H1 (cell line): ENCODE data around the gene EPHB1. TPM values are rescaled to one million over a fixed set of nuclear protein-coding genes. Genes with fewer than 3 reads are reported as not detected.

Source experiments
- CTCF ChIA-PET: fragments of 300-600 bp; sonication (Branson Sonifier 250); formaldehyde crosslinking; loops from one replicate; lab custom pipeline; 2021; ENCODE audit not compliant: partially characterized antibody; lab: Charles Lee
- POLR2A ChIA-PET: fragments of 300-600 bp; sonication (Branson Sonifier 250); formaldehyde crosslinking; loops from one replicate; lab custom pipeline; 2021; ENCODE audit warnings: inconsistent platforms; ENCODE audit not compliant: partially characterized antibody; lab: Charles Lee
- DNase-seq, 2 experiments: peaks; one replicate each; pipeline versions ENCODE4 v3.0.0 to v3.0.0-alpha.2; 2010 to 2022; ENCODE audit warnings: low spot score in 2 of 2, low read depth in 1 of 2, mixed read lengths in 1 of 2
- FAIRE-seq: peaks from 2 replicates; lab custom pipeline; 2011; peaks lifted over from hg19 to GRCh38; lab: Jason Lieb, UNC
- H2AFZ ChIP-seq: 2 replicates; pipeline ENCODE4 v1.8.1; 2012; ENCODE audit warnings: low read length, inconsistent platforms
- H2AK5ac ChIP-seq: 2 replicates; pipeline ENCODE4 v1.6.1; 2013; ENCODE audit warnings: low read depth, low read length
- H2BK120ac ChIP-seq: replicated peaks from 2 replicates; pipeline ENCODE3; 2013; ENCODE audit warnings: low read depth, low read length, inconsistent platforms
- H2BK12ac ChIP-seq: 2 replicates; pipeline ENCODE4 v1.6.1; 2013; ENCODE audit warnings: low read depth, low read length
- H2BK15ac ChIP-seq: 2 replicates; pipeline ENCODE4 v1.6.1; 2013; ENCODE audit warnings: low read length
- H2BK20ac ChIP-seq: 2 replicates; pipeline ENCODE4 v1.6.1; 2013; ENCODE audit warnings: low read length
- H2BK5ac ChIP-seq: 2 replicates; pipeline ENCODE4 v1.6.1; 2013; ENCODE audit warnings: low read depth, low read length
- H3K14ac ChIP-seq: 2 replicates; pipeline ENCODE4 v1.6.1; 2013; ENCODE audit warnings: inconsistent platforms; ENCODE audit not compliant: insufficient read length
- H3K18ac ChIP-seq: 2 replicates; pipeline ENCODE4 v1.6.1; 2013; ENCODE audit warnings: low read length; ENCODE audit errors: extremely low read depth
- H3K23ac ChIP-seq: 2 replicates; pipeline ENCODE4 v1.6.1; 2013; ENCODE audit warnings: inconsistent platforms; ENCODE audit not compliant: insufficient read length
- H3K23me2 ChIP-seq: 2 replicates; pipeline ENCODE4 v1.6.1; 2013; ENCODE audit warnings: low read depth, low read length
- H3K27ac ChIP-seq: 2 replicates; pipeline ENCODE4 v1.6.1; 2011; ENCODE audit warnings: low read depth, low read length, inconsistent platforms
- H3K27me3 ChIP-seq, 4 experiments: replicated peaks in 1 of 4; 1 replicate in 1 of 4; 2 replicates in 3 of 4; pipeline versions ENCODE4 v1.6.1 to v1.8.1; 2011 to 2013; ENCODE audit warnings: low read length in 3 of 4, mild to moderate bottlenecking in 3 of 4, inconsistent platforms in 2 of 4, mixed read lengths in 2 of 4, moderate library complexity in 1 of 4; ENCODE audit not compliant: control insufficient read depth in 3 of 4, insufficient read depth in 3 of 4; ENCODE audit errors: extremely low read depth in 1 of 4
- H3K36me3 ChIP-seq, 4 experiments: 2 replicates each; pipeline versions ENCODE4 v1.6.1 to v1.8.1; 2011 to 2013; ENCODE audit warnings: mild to moderate bottlenecking in 4 of 4, low read length in 3 of 4, moderate library complexity in 2 of 4, control low read depth in 1 of 4, inconsistent platforms in 1 of 4; ENCODE audit not compliant: insufficient read depth in 4 of 4, control insufficient read depth in 2 of 4
- H3K4ac ChIP-seq: replicated peaks from 2 replicates; pipeline ENCODE3; 2013; ENCODE audit warnings: low read length, low read depth, mixed read lengths, inconsistent platforms; ENCODE audit not compliant: insufficient read length
- H3K4me1 ChIP-seq, 4 experiments: replicated peaks in 1 of 4; 1 replicate in 1 of 4; 2 replicates in 3 of 4; pipeline versions ENCODE4 v1.6.1 to v1.8.1; 2011 to 2013; ENCODE audit warnings: low read length in 3 of 4, inconsistent platforms in 2 of 4, mixed read lengths in 1 of 4; ENCODE audit not compliant: insufficient read depth in 4 of 4, control insufficient read depth in 3 of 4
- H3K4me2 ChIP-seq, 2 experiments: 2 replicates each; pipeline versions ENCODE4 v1.6.1 to v1.8.1; 2011 to 2013; ENCODE audit warnings: low read depth in 2 of 2, low read length in 2 of 2, control low read depth in 1 of 2, inconsistent platforms in 1 of 2, mild to moderate bottlenecking in 1 of 2; ENCODE audit not compliant: insufficient read depth in 1 of 2
- H3K4me3 ChIP-seq, 4 experiments: fragments of 200-600, 300-600 bp in 1 of 4; sonication (generic), shearing (Covaris generic), sonication (Bioruptor Twin) in 1 of 4; 2 replicates each; pipeline versions ENCODE4 v1.5.1 to v1.8.1; 2011 to 2016; ENCODE audit warnings: low read length in 4 of 4, low read depth in 3 of 4, control low read depth in 2 of 4, inconsistent platforms in 2 of 4, mild to moderate bottlenecking in 2 of 4, mixed read lengths in 1 of 4, moderate library complexity in 1 of 4; ENCODE audit not compliant: insufficient read depth in 2 of 4; ENCODE audit errors: extremely low read depth in 1 of 4
- H3K56ac ChIP-seq: replicated peaks from 2 replicates; pipeline ENCODE3; 2013; ENCODE audit warnings: low read depth, mild to moderate bottlenecking, mixed read lengths, low read length, inconsistent platforms; ENCODE audit not compliant: insufficient read length
- H3K79me1 ChIP-seq: 2 replicates; pipeline ENCODE4 v1.6.1; 2013; ENCODE audit warnings: low read depth, low read length, control low read depth
- H3K79me2 ChIP-seq, 2 experiments: 2 replicates each; pipeline versions ENCODE4 v1.6.1 to v1.8.1; 2012 to 2013; ENCODE audit warnings: low read length in 2 of 2, mild to moderate bottlenecking in 2 of 2, inconsistent platforms in 1 of 2; ENCODE audit not compliant: insufficient read depth in 2 of 2, control insufficient read depth in 1 of 2
- H3K9ac ChIP-seq, 4 experiments: replicated peaks in 1 of 4; 1 replicate in 1 of 4; 2 replicates in 3 of 4; pipeline versions ENCODE4 v1.6.1 to v1.8.1; 2011 to 2013; ENCODE audit warnings: low read depth in 3 of 4, low read length in 3 of 4, control low read depth in 2 of 4, mild to moderate bottlenecking in 2 of 4, moderate library complexity in 2 of 4, inconsistent platforms in 1 of 4; ENCODE audit errors: extremely low read depth in 1 of 4
- H3K9me3 ChIP-seq, 2 experiments: 2 replicates each; pipeline versions ENCODE4 v1.6.1 to v1.8.1; 2012 to 2013; ENCODE audit warnings: mild to moderate bottlenecking in 2 of 2, moderate library complexity in 2 of 2, control low read depth in 1 of 2, inconsistent platforms in 1 of 2, low read depth in 1 of 2, low read length in 1 of 2, mixed read lengths in 1 of 2; ENCODE audit not compliant: insufficient read depth in 2 of 2
- H4K20me1 ChIP-seq, 2 experiments: replicated peaks in 1 of 2; 2 replicates each; pipeline versions ENCODE3 to v1.8.1; 2011 to 2013; ENCODE audit warnings: inconsistent platforms in 2 of 2, low read length in 2 of 2, mild to moderate bottlenecking in 1 of 2; ENCODE audit not compliant: insufficient read depth in 2 of 2, control insufficient read depth in 1 of 2
- H4K5ac ChIP-seq: 2 replicates; pipeline ENCODE4 v1.6.1; 2013; ENCODE audit warnings: low read length, low read depth, mixed read lengths, inconsistent platforms; ENCODE audit not compliant: insufficient read length
- H4K8ac ChIP-seq: 2 replicates; pipeline ENCODE4 v1.8.0; 2013; ENCODE audit warnings: mild to moderate bottlenecking, moderate library complexity, low read length, inconsistent platforms; ENCODE audit not compliant: insufficient read depth; ENCODE audit errors: extremely low read depth
- H4K91ac ChIP-seq: replicated peaks from 2 replicates; pipeline ENCODE3; 2013; ENCODE audit warnings: low read length, mixed read lengths, inconsistent platforms; ENCODE audit not compliant: insufficient read length
- GABPA ChIP-seq: IDR thresholded peaks from 2 replicates; pipeline ENCODE4 v1.6.1; 2011; ENCODE audit warnings: mild to moderate bottlenecking, low read length, moderate library complexity, borderline replicate concordance; ENCODE audit not compliant: insufficient read depth
- HDAC2 ChIP-seq, 2 experiments: fragments of 300-600 bp in 1 of 2; sonication (generic) in 1 of 2; IDR thresholded peaks; 2 replicates each; pipeline ENCODE4 v1.6.1; 2011 to 2012; ENCODE audit warnings: low read depth in 2 of 2, low read length in 2 of 2, mild to moderate bottlenecking in 2 of 2, moderate library complexity in 2 of 2, borderline replicate concordance in 1 of 2, inconsistent platforms in 1 of 2
- JUN ChIP-seq: IDR thresholded peaks from 2 replicates; pipeline ENCODE4 v1.6.1; 2011; ENCODE audit warnings: low read depth, mild to moderate bottlenecking, improper control_type of control experiment, low read length
- NANOG ChIP-seq: IDR thresholded peaks from 2 replicates; pipeline ENCODE4 v1.6.1; 2011; ENCODE audit warnings: low read length, low read depth, mild to moderate bottlenecking, inconsistent platforms; ENCODE audit not compliant: insufficient read depth, poor library complexity, severe bottlenecking
- POU5F1 ChIP-seq: IDR thresholded peaks from 2 replicates; pipeline ENCODE4 v1.6.1; 2011; ENCODE audit warnings: low read depth, mild to moderate bottlenecking, low read length, moderate library complexity
- RFX5 ChIP-seq: IDR thresholded peaks from 2 replicates; pipeline ENCODE4 v1.6.1; 2011; ENCODE audit warnings: low read depth, low read length, improper control_type of control experiment, borderline replicate concordance
- WGBS, 2 experiments: shearing (Covaris generic) in 1 of 2; methylation state at CpG; one replicate each; pipeline versions ENCODE4 v1.1.6 to v1.1.7; 2013 to 2015; ENCODE audit warnings: low lambda C conversion rate in 2 of 2, mixed read lengths in 2 of 2, inconsistent platforms in 1 of 2, low coverage in 1 of 2, missing lambda C conversion rate in 1 of 2; ENCODE audit not compliant: insufficient replicate concordance in 2 of 2, insufficient coverage in 1 of 2, insufficient read length in 1 of 2; ENCODE audit errors: extremely low coverage in 1 of 2, missing lambda C conversion rate in 1 of 2; 5-methylcytosine and 5-hydroxymethylcytosine counted together
- polyA plus RNA-seq, 7 experiments: library from polyadenylated mRNA; depleted of rRNA in 3 of 7; stranded (reverse) in 5 of 7; unstranded in 2 of 7; fragments of >200 nt in 5 of 7; fragments of 200-250 nt in 2 of 7; gene quantifications; 1 replicate in 5 of 7; 2 replicates in 1 of 7; 4 replicates in 1 of 7; pipeline versions ENCODE4 v1.2.1 to v1.2.3, GENCODE V29; 2011 to 2013; ENCODE audit warnings: missing spikeins in 2 of 7, mixed read lengths in 2 of 7
- total RNA-seq: library from RNA; stranded (reverse); fragmentation: NEBNext Ultra II Directional; extraction: Animal tissue kit (Norgen Biotek cat#: 25700); gene quantifications from 2 replicates; pipeline ENCODE4 v1.2.1, GENCODE V29; 2021

EPHB1 gene
- total and polyA plus RNA-seq, 2 of the 8 experiments (the other 6 are each of a cell fraction or from before 2014, with no cell fraction given) = 3.5 to 5.9 TPM

GRCh38 chr3:134869153-134869726 lies 74.2 kb downstream of the EPHB1 start:
- Histone ChIP-seq H3K4me3 (no peak overlapping the region), H3K14ac (no peak overlapping the region), H3K18ac (no peak overlapping the region), H3K4ac (no peak overlapping the region), H3K56ac (no peak overlapping the region), H3K27me3 (no peaks in the 10 kb centered on the region), H3K36me3 (no peaks in the 10 kb centered on the region), H3K9me3 (no peaks in the 10 kb centered on the region), H3K4me1 (peaks cover 0 to 1% (median under 1%) of the 10 kb centered on the region in 4 experiments; a peak in 2 of 7 replicates), H2BK12ac (no peak overlapping the region), H4K91ac (no peak overlapping the region), H3K9ac (no peak overlapping the region), H3K27ac (no peak overlapping the region), H3K79me2 (no peaks in the 10 kb centered on the region), H3K79me1 (no peaks in the 10 kb centered on the region; the same call in none of the 2 replicates), H3K23me2 (no peaks in the 10 kb centered on the region), H4K20me1 (peaks cover 0 to 1% of the 10 kb centered on the region in 2 experiments), H3K4me2 (no peak overlapping the region), H4K8ac (no peak overlapping the region), H2BK5ac (no peak overlapping the region), H2BK15ac (no peak overlapping the region), H2AFZ (no peak overlapping the region), H4K5ac (no peak overlapping the region), H2BK120ac (no peak overlapping the region), H3K23ac (no peak overlapping the region), H2BK20ac (no peak overlapping the region), H2AK5ac (no peak overlapping the region)
- ChIA-PET CTCF (interaction anchor here (1.7 kb wide), 1 partner anchor 74 kb away, joined by 7 read pairs; the partner anchor contains the start of gene EPHB1), POLR2A (interaction anchor here (0.8 kb wide), 1 partner anchor 20 kb away, joined by 3 read pairs; no protein-coding TSS in a partner anchor)
- FAIRE-seq (no peak), DNase-seq (no peak)
- 90% methylated on average over 4 of the region's 4 CpGs; no CpG with 5 or more reads in 1 of the 2 experiments for WGBS, 2 experiments
- TF ChIP-seq JUN = no peak
- TF ChIP-seq POU5F1 = no peak
- no peak for TF ChIP-seq RFX5
- TF ChIP-seq GABPA = no peak
- TF ChIP-seq HDAC2 (IDR thresholded peaks at IDR 0.05; ENCODE audit: borderline replicate concordance in 1 of 2, low read depth in 2 of 2, low read length in 2 of 2) = no peak
- TF ChIP-seq NANOG = no peak
